Heart left ventricle (tissue), 13 donors: Measurements from ENCODE around the gene CLMN.

Experiments
- POLR2A ChIP-seq, 2 donors: fragments of 450-650 bp; IDR thresholded peaks; one replicate each; pipeline ENCODE4 v1.6.1; 2017; ENCODE audit warnings: antibody characterized with exemption in 2 of 2, mild to moderate bottlenecking in 2 of 2, moderate library complexity in 2 of 2
- TF ChIP-seq, protein P1 (sequence below), 12 donors: fragments of 200-600 bp; sonication (generic) in 4 of 12; IDR thresholded peaks; one replicate each; pipeline versions ENCODE4 v1.5.0 to v1.8.0; 2018 to 2022; ENCODE audit warnings: antibody characterized with exemption in 12 of 12, mild to moderate bottlenecking in 5 of 12
- donor health status: ischemic (EF 13 %, LVEDD 7.1; RV severe dilation, severe dysfunction).
- donor health status: DM: no; HTN: yes; CAD: no.
- donor health status: DM: no; HTN: no; CAD: no.
- donor health status: ischemic (EF 25% LVEDD 6.9; RV normal size, moderate dysfunction).
- donor health status: ischemic (EF 25% LVEDD 5.7; RV mildly dilated, moderate dysfunction).
- donor health status: ischemic (EF 35%, LVEDD 5.7; RV mildly dilated, moderate dysfunction).
- donor health status: nonischemic (EF 11% LVEDD 7.7; RV severe dilation, severe dysfunction).
- donor health status: DM: yes; HTN: yes; CAD: no.
- donor health status: PGD.
- donor health status: ischemic (EF 29% LVEDD 5.4; RV normal size, mild dysfunction).
- donor health status: nonischemic (EF 23%, LVEDD 6.1; RV moderate dilation, normal function).

DNA sequence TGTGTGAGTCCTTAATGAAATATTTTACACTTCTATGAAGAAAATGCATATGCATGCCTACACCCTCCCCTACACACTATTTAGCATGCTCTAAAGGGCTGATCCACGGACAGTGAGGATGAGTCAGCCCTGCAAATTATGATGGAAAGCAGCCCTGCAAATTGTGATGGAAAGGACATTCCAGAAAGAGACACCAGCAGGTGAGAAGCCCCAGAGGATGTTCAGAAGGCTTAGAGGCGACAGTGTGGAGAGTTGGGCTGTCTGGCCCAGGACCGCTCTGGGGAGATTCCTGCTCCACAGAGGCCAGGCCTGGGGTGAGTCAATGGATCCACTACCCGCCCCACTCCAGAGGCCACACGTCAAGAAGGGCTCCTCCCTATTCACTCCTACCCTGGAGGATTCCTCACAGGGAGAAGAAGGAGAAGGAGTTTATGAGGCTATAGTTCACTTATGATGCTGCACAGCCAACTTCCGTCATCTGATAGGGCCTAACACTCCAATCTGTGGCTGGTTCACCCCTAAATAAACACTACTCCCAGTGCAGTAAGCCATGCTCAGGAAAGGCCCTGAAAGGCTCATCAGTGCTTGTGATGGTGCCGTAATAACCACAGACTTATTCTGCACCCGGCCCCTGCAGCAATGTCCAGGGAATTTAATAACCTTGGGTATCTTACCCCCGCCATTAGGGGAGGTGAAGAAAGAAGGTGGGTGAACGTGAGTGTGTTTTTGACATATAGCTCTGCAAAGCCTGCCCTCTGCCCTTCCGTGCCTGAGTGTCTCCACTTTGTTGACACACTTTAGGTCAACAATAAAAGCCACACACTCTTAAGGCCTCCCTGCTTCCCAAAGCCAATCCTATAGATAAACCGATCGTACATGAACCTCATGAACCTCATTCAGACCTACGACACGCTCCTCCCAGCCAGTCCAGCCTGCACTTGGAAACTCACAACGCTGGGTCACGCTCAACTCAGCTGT is 46.4 kb downstream of the CLMN start:
- TF ChIP-seq, protein P1, sequence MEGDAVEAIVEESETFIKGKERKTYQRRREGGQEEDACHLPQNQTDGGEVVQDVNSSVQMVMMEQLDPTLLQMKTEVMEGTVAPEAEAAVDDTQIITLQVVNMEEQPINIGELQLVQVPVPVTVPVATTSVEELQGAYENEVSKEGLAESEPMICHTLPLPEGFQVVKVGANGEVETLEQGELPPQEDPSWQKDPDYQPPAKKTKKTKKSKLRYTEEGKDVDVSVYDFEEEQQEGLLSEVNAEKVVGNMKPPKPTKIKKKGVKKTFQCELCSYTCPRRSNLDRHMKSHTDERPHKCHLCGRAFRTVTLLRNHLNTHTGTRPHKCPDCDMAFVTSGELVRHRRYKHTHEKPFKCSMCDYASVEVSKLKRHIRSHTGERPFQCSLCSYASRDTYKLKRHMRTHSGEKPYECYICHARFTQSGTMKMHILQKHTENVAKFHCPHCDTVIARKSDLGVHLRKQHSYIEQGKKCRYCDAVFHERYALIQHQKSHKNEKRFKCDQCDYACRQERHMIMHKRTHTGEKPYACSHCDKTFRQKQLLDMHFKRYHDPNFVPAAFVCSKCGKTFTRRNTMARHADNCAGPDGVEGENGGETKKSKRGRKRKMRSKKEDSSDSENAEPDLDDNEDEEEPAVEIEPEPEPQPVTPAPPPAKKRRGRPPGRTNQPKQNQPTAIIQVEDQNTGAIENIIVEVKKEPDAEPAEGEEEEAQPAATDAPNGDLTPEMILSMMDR (IDR thresholded peaks at IDR 0.05) = no peak
- TF ChIP-seq POLR2A (IDR thresholded peaks at IDR 0.05) = no peak
